ENCODE data around the gene MIA3.

Gene MIA3

DNA sequence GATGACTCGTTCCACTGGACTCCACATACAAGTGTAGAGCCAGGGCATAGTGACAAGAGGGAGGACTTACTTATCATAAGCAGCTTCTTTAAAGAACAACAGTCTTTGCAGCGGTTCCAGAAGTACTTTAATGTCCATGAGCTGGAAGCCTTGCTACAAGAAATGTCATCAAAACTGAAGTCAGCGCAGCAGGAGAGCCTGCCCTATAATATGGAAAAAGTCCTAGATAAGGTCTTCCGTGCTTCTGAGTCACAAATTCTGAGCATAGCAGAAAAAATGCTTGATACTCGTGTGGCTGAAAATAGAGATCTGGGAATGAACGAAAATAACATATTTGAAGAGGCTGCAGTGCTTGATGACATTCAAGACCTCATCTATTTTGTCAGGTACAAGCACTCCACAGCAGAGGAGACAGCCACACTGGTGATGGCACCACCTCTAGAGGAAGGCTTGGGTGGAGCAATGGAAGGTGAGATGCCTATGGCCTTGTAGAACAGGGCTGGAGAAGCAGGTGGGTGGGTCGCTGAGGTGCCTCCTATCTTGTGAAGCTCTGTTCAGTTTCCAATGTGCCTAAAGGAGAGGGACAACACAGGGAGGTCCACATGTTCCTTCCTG is 12.1 kb downstream of the MIA3 start:
- TF ChIP-seq POLR2AphosphoS5 (IDR thresholded peaks at IDR 0.05; ENCODE audit: low read depth, low read length) (no peak), TAF1 (IDR thresholded peaks at IDR 0.05; ENCODE audit: borderline replicate concordance, insufficient read depth, low read length) (no peak), FOXP2 (optimal IDR thresholded peaks at IDR 0.05; ENCODE audit: borderline replicate concordance, extremely low read depth, extremely low read length, insufficient read depth) (no peak), SIN3A (IDR thresholded peaks at IDR 0.05; ENCODE audit: borderline replicate concordance, insufficient read depth, low read length) (no peak)
- TF ChIP-seq, protein P1, sequence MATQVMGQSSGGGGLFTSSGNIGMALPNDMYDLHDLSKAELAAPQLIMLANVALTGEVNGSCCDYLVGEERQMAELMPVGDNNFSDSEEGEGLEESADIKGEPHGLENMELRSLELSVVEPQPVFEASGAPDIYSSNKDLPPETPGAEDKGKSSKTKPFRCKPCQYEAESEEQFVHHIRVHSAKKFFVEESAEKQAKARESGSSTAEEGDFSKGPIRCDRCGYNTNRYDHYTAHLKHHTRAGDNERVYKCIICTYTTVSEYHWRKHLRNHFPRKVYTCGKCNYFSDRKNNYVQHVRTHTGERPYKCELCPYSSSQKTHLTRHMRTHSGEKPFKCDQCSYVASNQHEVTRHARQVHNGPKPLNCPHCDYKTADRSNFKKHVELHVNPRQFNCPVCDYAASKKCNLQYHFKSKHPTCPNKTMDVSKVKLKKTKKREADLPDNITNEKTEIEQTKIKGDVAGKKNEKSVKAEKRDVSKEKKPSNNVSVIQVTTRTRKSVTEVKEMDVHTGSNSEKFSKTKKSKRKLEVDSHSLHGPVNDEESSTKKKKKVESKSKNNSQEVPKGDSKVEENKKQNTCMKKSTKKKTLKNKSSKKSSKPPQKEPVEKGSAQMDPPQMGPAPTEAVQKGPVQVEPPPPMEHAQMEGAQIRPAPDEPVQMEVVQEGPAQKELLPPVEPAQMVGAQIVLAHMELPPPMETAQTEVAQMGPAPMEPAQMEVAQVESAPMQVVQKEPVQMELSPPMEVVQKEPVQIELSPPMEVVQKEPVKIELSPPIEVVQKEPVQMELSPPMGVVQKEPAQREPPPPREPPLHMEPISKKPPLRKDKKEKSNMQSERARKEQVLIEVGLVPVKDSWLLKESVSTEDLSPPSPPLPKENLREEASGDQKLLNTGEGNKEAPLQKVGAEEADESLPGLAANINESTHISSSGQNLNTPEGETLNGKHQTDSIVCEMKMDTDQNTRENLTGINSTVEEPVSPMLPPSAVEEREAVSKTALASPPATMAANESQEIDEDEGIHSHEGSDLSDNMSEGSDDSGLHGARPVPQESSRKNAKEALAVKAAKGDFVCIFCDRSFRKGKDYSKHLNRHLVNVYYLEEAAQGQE (IDR thresholded peaks at IDR 0.05; ENCODE audit: insufficient read depth in 1 of 2, low read depth in 2 of 2, low read length in 2 of 2): no peak

DNA sequence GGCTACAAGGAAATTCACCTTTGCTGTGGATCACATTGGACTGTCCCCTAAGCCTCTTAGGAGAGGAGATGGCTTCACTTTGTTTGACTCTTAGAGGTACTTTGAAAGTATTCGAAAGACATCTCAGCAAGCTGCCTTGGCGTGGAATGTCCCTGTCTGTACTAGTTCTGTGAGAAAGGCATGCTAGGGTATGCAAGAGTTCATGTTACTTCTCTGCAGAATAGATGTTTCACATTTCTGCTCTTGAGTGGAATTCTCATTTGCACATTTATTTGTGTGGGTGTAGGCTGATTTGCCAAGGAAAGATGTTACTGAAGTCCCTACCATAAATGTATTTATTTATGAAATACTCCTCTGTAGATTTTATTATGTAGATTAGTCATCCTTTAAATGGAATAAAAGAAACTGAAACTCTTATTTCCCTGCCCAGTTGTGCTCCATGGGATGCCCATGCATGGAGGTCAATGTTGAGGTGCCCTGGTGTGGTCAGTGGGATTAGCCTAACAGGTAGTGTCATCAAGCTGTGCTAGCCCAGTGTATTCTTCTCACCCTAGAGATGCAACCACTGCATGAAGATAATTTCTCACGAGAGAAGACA is 13.8 kb downstream of the MIA3 start:
- TF ChIP-seq TAF1 (IDR thresholded peaks at IDR 0.05; ENCODE audit: borderline replicate concordance, insufficient read depth, low read length) (no peak), FOXP2 (optimal IDR thresholded peaks at IDR 0.05; ENCODE audit: borderline replicate concordance, extremely low read depth, extremely low read length, insufficient read depth) (no peak), SIN3A (IDR thresholded peaks at IDR 0.05; ENCODE audit: borderline replicate concordance, insufficient read depth, low read length) (no peak)
- TF ChIP-seq, protein P1 (IDR thresholded peaks at IDR 0.05; ENCODE audit: insufficient read depth in 1 of 2, low read depth in 2 of 2, low read length in 2 of 2): no peak

DNA sequence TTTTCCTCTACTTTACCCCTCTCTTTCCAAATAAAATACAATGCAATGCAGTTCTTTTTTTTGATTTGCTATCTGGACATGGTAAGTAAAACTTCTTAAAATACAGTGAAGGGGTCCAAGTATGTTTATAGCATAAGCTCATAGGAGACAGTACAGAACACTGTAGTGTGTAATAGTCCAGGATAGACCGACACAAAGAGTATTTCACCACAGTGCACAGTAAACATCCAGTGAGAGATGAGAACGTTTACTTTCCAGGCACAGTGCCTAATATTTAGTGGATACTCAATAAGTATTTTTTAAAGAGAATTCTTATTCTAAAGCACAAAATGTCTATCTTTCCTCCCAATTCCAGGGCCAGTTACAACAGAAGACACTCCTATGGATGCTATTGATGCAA is 14.9 kb downstream of the MIA3 start:
- TF ChIP-seq TAF1 (IDR thresholded peaks at IDR 0.05; ENCODE audit: borderline replicate concordance, insufficient read depth, low read length): no peak
- TF ChIP-seq, protein P1 (IDR thresholded peaks at IDR 0.05; ENCODE audit: insufficient read depth in 1 of 2, low read depth in 2 of 2, low read length in 2 of 2): no peak
- TF ChIP-seq POLR2AphosphoS5 (IDR thresholded peaks at IDR 0.05; ENCODE audit: low read depth, low read length): no peak
- TF ChIP-seq FOXP2 (optimal IDR thresholded peaks at IDR 0.05; ENCODE audit: borderline replicate concordance, extremely low read depth, extremely low read length, insufficient read depth): no peak
- TF ChIP-seq SIN3A (IDR thresholded peaks at IDR 0.05; ENCODE audit: borderline replicate concordance, insufficient read depth, low read length): no peak

DNA sequence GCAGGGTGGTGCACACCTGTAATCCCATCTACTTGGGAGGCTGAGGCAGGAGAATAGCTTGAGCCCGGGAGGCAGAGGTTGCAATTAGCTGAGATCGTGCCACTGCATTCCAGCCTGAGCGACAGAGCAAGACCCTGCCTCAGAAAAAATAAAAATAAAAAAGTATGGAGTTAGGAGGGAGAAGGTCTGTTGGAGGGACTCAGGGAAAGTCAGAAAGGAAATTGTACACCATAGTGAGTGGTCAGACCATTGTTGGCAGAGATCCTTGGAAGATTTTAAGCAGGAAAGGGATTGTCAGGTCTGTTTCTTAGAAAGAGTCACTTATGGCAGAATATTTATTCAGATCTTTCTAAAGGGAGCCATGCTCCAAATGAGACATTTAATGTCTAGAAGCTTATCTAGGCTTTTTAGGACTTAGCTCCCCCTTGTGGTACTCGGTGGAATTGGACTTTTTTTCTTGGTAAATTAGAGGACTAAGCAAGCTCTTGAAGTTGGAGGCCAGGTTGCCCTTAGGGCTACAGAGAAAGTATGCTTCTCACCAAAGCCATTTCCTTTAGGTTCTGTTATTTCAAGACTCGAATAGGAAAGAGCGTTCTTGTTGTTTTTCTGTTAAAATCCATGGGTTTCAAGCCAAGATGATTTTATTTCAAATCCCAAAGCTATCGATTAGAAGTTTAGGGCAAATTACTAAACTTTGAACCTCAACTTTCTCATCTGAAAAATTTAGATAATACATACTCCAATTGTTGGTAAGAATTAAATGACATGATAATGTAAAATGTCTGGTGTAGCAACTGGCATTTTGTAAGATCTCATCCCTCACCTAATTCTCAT is 16.5 kb downstream of the MIA3 start:
- TF ChIP-seq FOXP2 (optimal IDR thresholded peaks at IDR 0.05; ENCODE audit: borderline replicate concordance, extremely low read depth, extremely low read length, insufficient read depth) (no peak), SIN3A (IDR thresholded peaks at IDR 0.05; ENCODE audit: borderline replicate concordance, insufficient read depth, low read length) (no peak)

DNA sequence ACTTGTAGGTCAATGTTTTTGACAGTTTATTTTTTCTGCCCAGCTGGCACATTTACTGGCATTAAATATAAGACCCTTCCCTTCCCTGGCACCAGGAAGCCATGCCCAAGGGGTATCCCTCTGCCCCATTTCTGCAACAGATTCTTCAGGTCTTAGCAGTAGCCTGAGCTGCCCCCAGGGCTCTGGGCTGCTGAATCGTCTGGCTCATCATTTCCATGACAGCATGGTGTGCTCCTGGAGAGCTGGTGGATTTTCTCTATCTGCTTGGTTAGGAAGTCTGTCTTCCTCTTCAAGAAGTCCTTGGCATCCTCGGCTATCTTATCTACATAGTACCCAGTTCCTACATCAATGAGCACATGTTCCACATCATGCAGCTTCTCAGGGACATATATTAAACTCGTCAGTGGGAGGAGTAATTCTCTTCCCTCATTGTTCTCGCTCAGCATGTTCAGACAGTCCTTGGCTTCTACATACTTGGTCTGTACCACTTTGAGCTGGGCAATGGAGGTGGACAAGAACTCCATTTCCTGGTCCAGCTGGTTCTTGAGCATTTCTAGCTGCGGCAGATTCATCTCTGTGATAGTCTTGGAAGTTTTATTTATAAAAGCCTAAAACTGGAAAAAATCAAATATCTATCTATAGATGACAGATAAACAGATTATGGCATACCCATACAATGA is 23.5 kb downstream of the MIA3 start:
- TF ChIP-seq FOXP2 (optimal IDR thresholded peaks at IDR 0.05; ENCODE audit: borderline replicate concordance, extremely low read depth, extremely low read length, insufficient read depth) (no peak), POLR2AphosphoS5 (IDR thresholded peaks at IDR 0.05; ENCODE audit: low read depth, low read length) (no peak), SIN3A (IDR thresholded peaks at IDR 0.05; ENCODE audit: borderline replicate concordance, insufficient read depth, low read length) (no peak)
- TF ChIP-seq, protein P1 (IDR thresholded peaks at IDR 0.05; ENCODE audit: insufficient read depth in 1 of 2, low read depth in 2 of 2, low read length in 2 of 2): no peak

Data from PFSK-1 (cell line).